Neural progenitor cell (in vitro differentiated cells): ENCODE results near the gene ZCCHC14. TPM values are rescaled to one million over a fixed set of nuclear protein-coding genes. Genes with fewer than 3 reads are reported as not detected.
"Not testable (repeated sequence)": the region's sequence is repeated elsewhere in the genome, so short reads cannot be mapped to it uniquely, and the experiment has no call there.

Experiments
- DNase-seq: peaks from one replicate; pipeline ENCODE4 v3.0.0-alpha.2; 2016; ENCODE audit warnings: low spot score
- H2AFZ ChIP-seq: fragments of 200-600 bp; sonication (generic); replicated peaks from 2 replicates; pipeline ENCODE4 v1.6.1; 2016; ENCODE audit warnings: antibody characterized with exemption
- H3F3A ChIP-seq: fragments of 200-600 bp; sonication (generic); 2 replicates; pipeline ENCODE4 v1.6.1; 2016; ENCODE audit warnings: antibody characterized with exemption, low read depth
- H3K27ac ChIP-seq: fragments of 200-600 bp; sonication (generic); 2 replicates; pipeline ENCODE4 v1.5.1; 2016; ENCODE audit warnings: mild to moderate bottlenecking
- H3K27me3 ChIP-seq: fragments of 200-600 bp; sonication (generic); 2 replicates; pipeline ENCODE4 v1.6.1; 2016; ENCODE audit warnings: mild to moderate bottlenecking, moderate library complexity
- H3K36me3 ChIP-seq: fragments of 200-600 bp; sonication (generic); 2 replicates; pipeline ENCODE4 v1.5.1; 2016
- H3K4me1 ChIP-seq: fragments of 200-600 bp; sonication (generic); 2 replicates; pipeline ENCODE4 v1.6.1; 2016; ENCODE audit warnings: mixed run types
- H3K4me2 ChIP-seq: fragments of 200-600 bp; sonication (generic); 2 replicates; pipeline ENCODE4 v1.6.1; 2016
- H3K4me3 ChIP-seq: fragments of 200-600 bp; sonication (generic); 2 replicates; pipeline ENCODE4 v1.5.1; 2016
- H3K79me2 ChIP-seq: fragments of 200-600 bp; sonication (generic); 2 replicates; pipeline ENCODE4 v1.6.1; 2016; ENCODE audit warnings: low read depth
- H3K9ac ChIP-seq: fragments of 200-600 bp; sonication (generic); 2 replicates; pipeline ENCODE4 v1.6.1; 2016
- H3K9me3 ChIP-seq: fragments of 200-600 bp; sonication (generic); 2 replicates; pipeline ENCODE4 v1.5.1; 2016; ENCODE audit warnings: low read depth
- H4K20me1 ChIP-seq: fragments of 200-600 bp; sonication (generic); 2 replicates; pipeline ENCODE4 v1.6.1; 2016; ENCODE audit warnings: low read depth
- H3K27ac Mint-ChIP-seq: 3 replicates; pipeline ENCODE4 v1.8.0; 2021; ENCODE audit warnings: mixed read lengths
- H3K27me3 Mint-ChIP-seq: 2 replicates; pipeline ENCODE4 v1.8.0; 2022; ENCODE audit warnings: low read depth, mild to moderate bottlenecking, inconsistent platforms, moderate library complexity, mixed read lengths; ENCODE audit not compliant: insufficient read depth
- H3K36me3 Mint-ChIP-seq: 3 replicates; pipeline ENCODE4 v1.8.0; 2021; ENCODE audit warnings: mixed read lengths
- H3K4me1 Mint-ChIP-seq: 3 replicates; pipeline ENCODE4 v1.8.0; 2021; ENCODE audit warnings: mixed read lengths
- H3K4me3 Mint-ChIP-seq: 3 replicates; pipeline ENCODE4 v1.8.0; 2021; ENCODE audit warnings: mild to moderate bottlenecking, moderate library complexity, mixed read lengths
- H3K9me3 Mint-ChIP-seq: 3 replicates; pipeline ENCODE4 v1.8.0; 2020; ENCODE audit warnings: mixed read lengths
- EZH2 ChIP-seq: fragments of 200-600 bp; sonication (generic); IDR thresholded peaks from 2 replicates; pipeline ENCODE4 v1.6.1; 2017; ENCODE audit warnings: antibody characterized with exemption, mild to moderate bottlenecking, moderate library complexity
- EZH2phosphoT487 ChIP-seq: fragments of 200-600 bp; sonication (generic); IDR thresholded peaks from 2 replicates; pipeline ENCODE4 v1.6.1; 2017; ENCODE audit warnings: antibody characterized with exemption
- total RNA-seq: library from RNA; depleted of rRNA; stranded (reverse); fragments of >200 nt; gene quantifications from 2 replicates; pipeline ENCODE4 v1.2.3, GENCODE V29; 2015; ENCODE audit warnings: low replicate concordance
- TF ChIP-seq, protein P1 (sequence below): fragments of 200-600 bp; sonication (generic); IDR thresholded peaks from 2 replicates; pipeline ENCODE4 v1.5.1; 2017; ENCODE audit warnings: antibody characterized with exemption, mild to moderate bottlenecking

The ZCCHC14 gene
- total RNA-seq, 1 donor from 2014 or later, result 10.3 TPM

DNA sequence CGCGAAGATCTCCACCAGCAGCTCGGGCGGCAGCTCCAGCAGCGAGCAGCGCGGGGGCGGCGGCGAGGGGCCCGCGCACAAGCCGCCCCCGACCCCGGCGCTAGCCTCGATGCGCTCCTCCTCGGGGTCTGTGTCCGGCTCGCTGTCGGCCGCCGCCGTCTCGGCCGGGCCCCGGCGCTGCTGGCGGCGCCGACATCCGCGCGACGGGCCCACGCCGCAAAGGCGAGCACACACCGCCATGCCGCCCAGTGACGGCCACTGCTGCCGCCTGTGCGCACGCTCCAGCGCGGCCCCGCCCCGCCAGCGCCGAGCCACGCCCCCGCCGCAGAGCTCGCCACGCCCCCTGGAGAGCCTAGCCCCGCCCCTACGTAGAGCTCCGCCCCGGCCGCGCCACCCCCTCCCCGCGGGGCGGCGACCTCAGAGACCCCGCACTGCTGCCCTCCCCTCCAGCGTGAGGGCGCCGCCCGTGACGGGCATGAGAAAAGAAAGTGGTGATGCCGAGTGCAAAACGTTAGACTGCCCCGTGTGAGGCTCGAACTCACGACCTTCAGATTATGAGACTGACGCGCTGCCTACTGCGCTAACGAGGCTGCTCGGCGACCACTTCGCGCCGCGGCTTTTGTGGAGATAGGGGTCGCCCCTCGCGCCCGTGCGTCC is 109.2 kb downstream of the ZCCHC14 start, which contains the start of gene FBXO31:
Gene FBXO31, minus strand, starts transcription at position 272 of the 657 bp plus-strand sequence. Its CDS starts 32 bp downstream, at position 240.
- H4K20me1 ChIP-seq, result peaks cover 18% of the 10 kb centered on the region
- Mint-ChIP-seq H3K4me1 (peaks cover 48% of the 10 kb centered on the region), H3K27me3 (peaks cover 10% of the 10 kb centered on the region), H3K4me3 (peak within 1 kb of the TSS; percentile 90), H3K27ac (peak within 1 kb of the TSS; percentile 97), H3K9me3 (peaks cover 2% of the 10 kb centered on the region), H3K36me3 (peaks cover 5% of the 10 kb centered on the region)
- peaks cover 32% of the 10 kb centered on the region for H3F3A ChIP-seq
- H3K36me3 ChIP-seq, result no peaks in the 10 kb centered on the region
- H2AFZ ChIP-seq, result peak within 1 kb of the TSS; percentile 71
- H3K4me3 ChIP-seq, result peak within 1 kb of the TSS; percentile 85
- peaks cover 40% of the 10 kb centered on the region for H3K79me2 ChIP-seq
- H3K4me1 ChIP-seq, result peaks cover 11% of the 10 kb centered on the region
- no peak for TF ChIP-seq EZH2phosphoT487
- peak within 1 kb of the TSS; percentile 92 for H3K27ac ChIP-seq
- H3K9me3 ChIP-seq, result no peaks in the 10 kb centered on the region
- peak within 1 kb of the TSS; percentile 29 for H3K9ac ChIP-seq
- peak; percentile 94 for DNase-seq
- peak within 1 kb of the TSS; percentile 96 for H3K4me2 ChIP-seq
- no peaks in the 10 kb centered on the region for H3K27me3 ChIP-seq

DNA sequence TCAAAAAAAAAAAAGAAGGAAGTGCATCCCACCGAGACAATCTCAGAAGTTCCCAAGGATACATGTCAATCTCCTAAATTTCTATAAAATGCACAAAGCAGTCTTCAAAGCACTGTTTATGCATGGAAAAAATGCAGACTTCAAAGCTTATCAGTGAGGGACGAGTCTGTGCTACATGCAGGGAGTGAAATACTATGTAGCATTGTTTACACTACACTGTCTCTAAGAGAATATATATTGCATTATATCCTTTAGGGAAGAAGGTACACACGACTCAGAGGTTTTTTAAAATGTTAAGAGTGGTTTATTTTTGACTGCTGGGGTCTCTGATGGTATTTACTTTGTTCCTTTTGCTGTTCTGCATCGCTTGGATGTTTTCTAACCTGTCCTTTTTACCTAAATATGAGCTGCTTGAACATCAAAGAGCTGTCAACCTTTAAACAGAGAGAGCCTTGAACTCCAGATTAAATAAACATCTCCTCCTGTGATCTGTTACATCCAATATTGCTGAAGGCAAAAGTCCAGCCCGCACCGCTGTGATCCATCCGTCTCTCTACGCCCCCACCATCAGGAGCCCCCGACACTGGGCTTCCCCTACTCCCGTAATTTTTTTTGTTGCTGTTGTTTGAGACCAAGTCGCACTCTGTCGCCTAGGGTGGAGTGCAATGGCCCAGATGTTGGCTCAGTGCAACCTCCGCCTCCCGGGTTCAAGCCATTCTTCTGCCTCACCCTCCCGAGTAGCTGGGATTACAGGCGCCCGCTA is 110.6 kb downstream of the ZCCHC14 start:
- H3K79me2 ChIP-seq, result peaks cover 54% of the 10 kb centered on the region
- peaks cover 2% of the 10 kb centered on the region for H3K9me3 Mint-ChIP-seq
- H3K9me3 ChIP-seq, result no peaks in the 10 kb centered on the region
- peaks cover 8% of the 10 kb centered on the region for H3K36me3 Mint-ChIP-seq
- no peaks in the 10 kb centered on the region for H3K36me3 ChIP-seq
- peaks cover 6% of the 10 kb centered on the region for H3K4me1 ChIP-seq
- peak overlapping the region; percentile 85 for H3K4me3 Mint-ChIP-seq
- peaks cover 22% of the 10 kb centered on the region for H3F3A ChIP-seq
- H3K4me3 ChIP-seq, result peak overlapping the region; percentile 85
- H3K4me2 ChIP-seq, result peak overlapping the region; percentile 96
- H3K9ac ChIP-seq, result peak overlapping the region; percentile 22
- H3K27ac Mint-ChIP-seq, result no peak overlapping the region
- no peak for TF ChIP-seq EZH2phosphoT487
- no peak for TF ChIP-seq EZH2
- TF ChIP-seq, protein P1, sequence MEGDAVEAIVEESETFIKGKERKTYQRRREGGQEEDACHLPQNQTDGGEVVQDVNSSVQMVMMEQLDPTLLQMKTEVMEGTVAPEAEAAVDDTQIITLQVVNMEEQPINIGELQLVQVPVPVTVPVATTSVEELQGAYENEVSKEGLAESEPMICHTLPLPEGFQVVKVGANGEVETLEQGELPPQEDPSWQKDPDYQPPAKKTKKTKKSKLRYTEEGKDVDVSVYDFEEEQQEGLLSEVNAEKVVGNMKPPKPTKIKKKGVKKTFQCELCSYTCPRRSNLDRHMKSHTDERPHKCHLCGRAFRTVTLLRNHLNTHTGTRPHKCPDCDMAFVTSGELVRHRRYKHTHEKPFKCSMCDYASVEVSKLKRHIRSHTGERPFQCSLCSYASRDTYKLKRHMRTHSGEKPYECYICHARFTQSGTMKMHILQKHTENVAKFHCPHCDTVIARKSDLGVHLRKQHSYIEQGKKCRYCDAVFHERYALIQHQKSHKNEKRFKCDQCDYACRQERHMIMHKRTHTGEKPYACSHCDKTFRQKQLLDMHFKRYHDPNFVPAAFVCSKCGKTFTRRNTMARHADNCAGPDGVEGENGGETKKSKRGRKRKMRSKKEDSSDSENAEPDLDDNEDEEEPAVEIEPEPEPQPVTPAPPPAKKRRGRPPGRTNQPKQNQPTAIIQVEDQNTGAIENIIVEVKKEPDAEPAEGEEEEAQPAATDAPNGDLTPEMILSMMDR, result no peak
- H4K20me1 ChIP-seq, result peaks cover 18% of the 10 kb centered on the region
- H3K27ac ChIP-seq, result no peak overlapping the region
- H2AFZ ChIP-seq, result no peak overlapping the region
- H3K27me3 Mint-ChIP-seq, result peaks cover 13% of the 10 kb centered on the region
- H3K27me3 ChIP-seq, result no peaks in the 10 kb centered on the region
- H3K4me1 Mint-ChIP-seq, result peaks cover 35% of the 10 kb centered on the region
- DNase-seq, result no peak

GRCh38 chr16:87380881-87381280 is 111.9 kb downstream of the ZCCHC14 start:
- H3K4me3 Mint-ChIP-seq, result peak overlapping the region; percentile 85
- peaks cover 8% of the 10 kb centered on the region for H3K36me3 Mint-ChIP-seq
- peaks cover 30% of the 10 kb centered on the region for H3K4me1 Mint-ChIP-seq
- peaks cover 6% of the 10 kb centered on the region for H3K4me1 ChIP-seq
- H3K9ac ChIP-seq, result no peak overlapping the region
- peaks cover 63% of the 10 kb centered on the region for H3K79me2 ChIP-seq
- H3K4me2 ChIP-seq, result no peak overlapping the region
- no peaks in the 10 kb centered on the region for H3K9me3 ChIP-seq
- no peak overlapping the region for H3K27ac ChIP-seq
- H4K20me1 ChIP-seq, result peaks cover 18% of the 10 kb centered on the region
- peaks cover 2% of the 10 kb centered on the region for H3K9me3 Mint-ChIP-seq
- H3K27me3 Mint-ChIP-seq, result peaks cover 13% of the 10 kb centered on the region
- peaks cover 17% of the 10 kb centered on the region for H3F3A ChIP-seq
- no peak for DNase-seq
- H2AFZ ChIP-seq, result no peak overlapping the region
- no peak for TF ChIP-seq EZH2
- H3K4me3 ChIP-seq, result no peak overlapping the region
- H3K27me3 ChIP-seq, result no peaks in the 10 kb centered on the region
- no peak overlapping the region for H3K27ac Mint-ChIP-seq
- no peaks in the 10 kb centered on the region for H3K36me3 ChIP-seq

DNA sequence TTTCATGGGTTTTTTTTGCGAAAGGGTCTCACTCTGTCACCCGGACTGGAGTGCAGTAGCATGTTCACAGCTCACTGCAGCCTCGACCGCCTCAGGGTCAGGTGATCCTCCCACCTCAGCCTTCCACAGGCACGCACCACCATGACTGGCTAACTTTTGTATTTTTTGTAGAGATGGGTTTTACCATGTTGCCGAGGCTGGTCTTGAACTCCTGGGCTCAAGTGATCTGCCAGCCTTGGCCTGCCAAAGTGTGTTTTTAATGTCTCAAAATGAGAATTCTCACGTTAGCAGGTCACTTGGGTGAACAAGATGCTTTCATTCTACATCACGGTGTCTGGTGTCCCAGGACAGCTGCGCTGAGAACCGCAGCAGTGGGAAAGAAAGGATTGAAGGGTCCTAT is 112.4 kb downstream of the ZCCHC14 start:
- no peak for DNase-seq
- Histone ChIP-seq H2AFZ (no peak overlapping the region), H3K4me1 (peaks cover 6% of the 10 kb centered on the region), H3K27ac (no peak overlapping the region), H3K9me3 (no peaks in the 10 kb centered on the region), H4K20me1 (peaks cover 18% of the 10 kb centered on the region), H3F3A (peaks cover 17% of the 10 kb centered on the region), H3K27me3 (no peaks in the 10 kb centered on the region), H3K9ac (no peak overlapping the region), H3K4me3 (no peak overlapping the region), H3K4me2 (no peak overlapping the region), H3K36me3 (no peaks in the 10 kb centered on the region), H3K79me2 (peaks cover 68% of the 10 kb centered on the region)
- TF ChIP-seq EZH2phosphoT487, result no peak
- TF ChIP-seq EZH2, result no peak
- TF ChIP-seq, protein P1, result no peak
- Mint-ChIP-seq H3K27ac (no peak overlapping the region), H3K27me3 (peaks cover 13% of the 10 kb centered on the region), H3K4me3 (peak overlapping the region; percentile 85), H3K4me1 (peaks cover 31% of the 10 kb centered on the region), H3K9me3 (peaks cover 2% of the 10 kb centered on the region), H3K36me3 (peaks cover 8% of the 10 kb centered on the region)

- H4K20me1 ChIP-seq, result peaks cover 18% of the 10 kb centered on the region
- H3K27me3 ChIP-seq, result not testable (repeated sequence)
Measured at GRCh38 chr16:87379312-87379752, 113.5 kb downstream of the ZCCHC14 start.

More at GRCh38 chr16:87379312-87379752, 113.5 kb downstream of the ZCCHC14 start:
- peaks cover 11% of the 10 kb centered on the region for H3F3A ChIP-seq
- Mint-ChIP-seq H3K27me3 (peaks cover 13% of the 10 kb centered on the region), H3K4me3 (peak overlapping the region; percentile 46), H3K4me1 (peaks cover 26% of the 10 kb centered on the region)
- H3K4me3 ChIP-seq, H3K27ac Mint-ChIP-seq, H3K9me3 ChIP-seq, DNase-seq, H3K9me3 Mint-ChIP-seq, H3K27ac ChIP-seq, H3K9ac ChIP-seq, H3K4me1 ChIP-seq, H2AFZ ChIP-seq, H3K36me3 Mint-ChIP-seq, H3K36me3 ChIP-seq, H3K4me2 ChIP-seq: not testable (repeated sequence)
- H3K79me2 ChIP-seq, result peaks cover 71% of the 10 kb centered on the region
